ENCODE results near the gene PLD3. TPM values are rescaled to one million over a fixed set of nuclear protein-coding genes. Genes with fewer than 3 reads are reported as not detected.

The PLD3 gene
- 227 TPM for total RNA-seq (ENCODE audit: unreplicated experiment)
- long read RNA-seq, transcript PLD3-207 (13 exons, 2,140 nt) = major isoform, 18 of 247 reads
- long read RNA-seq, transcript PLD3-213 (3 exons, 750 nt) = minor isoform, 5 of 247 reads
- long read RNA-seq, partial matches to known transcripts = 151 of 247 reads
- long read RNA-seq, other reads (novel, unspliced or antisense) = 70 of 247 reads

GRCh38 chr19:40348125-40348913 lies at the start of gene PLD3, which contains the start of gene C19orf47:
Gene PLD3 (plus strand): TSS chr19:40348695. CDS start chr19:40366484, 17,789 bp downstream.
Gene C19orf47 (minus strand): TSS chr19:40348397. CDS start chr19:40341857, 6,540 bp downstream.
- H3K9me3 Mint-ChIP-seq (ENCODE audit: unreplicated experiment) = no peaks in the 10 kb centered on the region
- DNase-seq (ENCODE audit: low spot score) = peak; percentile 98
- peaks cover 11% of the 10 kb centered on the region for H3K4me1 Mint-ChIP-seq (ENCODE audit: unreplicated experiment)
- no peak for TF ChIP-seq CTCF (IDR thresholded peaks at IDR 0.05; ENCODE audit: unreplicated experiment)
- peak within 1 kb of the TSS; percentile 84 for H3K27ac Mint-ChIP-seq (ENCODE audit: unreplicated experiment)
- peak within 1 kb of the TSS; percentile 97 for H3K4me3 Mint-ChIP-seq (ENCODE audit: unreplicated experiment)
- H3K27me3 Mint-ChIP-seq (ENCODE audit: unreplicated experiment) = peaks cover 8% of the 10 kb centered on the region
- H3K36me3 Mint-ChIP-seq (ENCODE audit: low read depth, unreplicated experiment) = peaks cover 7% of the 10 kb centered on the region

GRCh38 chr19:40300668-40301067 lies 47.8 kb upstream of the PLD3 start:
- no peak overlapping the region for H3K27ac Mint-ChIP-seq (ENCODE audit: unreplicated experiment)
- no peaks in the 10 kb centered on the region for H3K36me3 Mint-ChIP-seq (ENCODE audit: low read depth, unreplicated experiment)
- peaks cover 8% of the 10 kb centered on the region for H3K4me1 Mint-ChIP-seq (ENCODE audit: unreplicated experiment)
- peaks cover 2% of the 10 kb centered on the region for H3K27me3 Mint-ChIP-seq (ENCODE audit: unreplicated experiment)
- TF ChIP-seq CTCF (IDR thresholded peaks at IDR 0.05; ENCODE audit: unreplicated experiment) = no peak
- no peaks in the 10 kb centered on the region for H3K9me3 Mint-ChIP-seq (ENCODE audit: unreplicated experiment)
- DNase-seq (ENCODE audit: low spot score) = no peak
- H3K4me3 Mint-ChIP-seq (ENCODE audit: unreplicated experiment) = no peak overlapping the region

GRCh38 chr19:40302224-40303011 lies 46.1 kb upstream of the PLD3 start:
- TF ChIP-seq CTCF (IDR thresholded peaks at IDR 0.05; ENCODE audit: unreplicated experiment) = no peak
- Mint-ChIP-seq H3K27ac (ENCODE audit: unreplicated experiment) (peak overlapping the region; percentile 78), H3K27me3 (ENCODE audit: unreplicated experiment) (no peaks in the 10 kb centered on the region), H3K4me3 (ENCODE audit: unreplicated experiment) (no peak overlapping the region), H3K36me3 (ENCODE audit: low read depth, unreplicated experiment) (no peaks in the 10 kb centered on the region), H3K9me3 (ENCODE audit: unreplicated experiment) (no peaks in the 10 kb centered on the region), H3K4me1 (ENCODE audit: unreplicated experiment) (peaks cover 8% of the 10 kb centered on the region)
- no peak for DNase-seq (ENCODE audit: low spot score)

- no peak overlapping the region for H3K27ac Mint-ChIP-seq (ENCODE audit: unreplicated experiment)
- H3K36me3 Mint-ChIP-seq (ENCODE audit: low read depth, unreplicated experiment) = no peaks in the 10 kb centered on the region
- H3K27me3 Mint-ChIP-seq (ENCODE audit: unreplicated experiment) = no peaks in the 10 kb centered on the region
- no peak for TF ChIP-seq CTCF (IDR thresholded peaks at IDR 0.05; ENCODE audit: unreplicated experiment)
- H3K4me1 Mint-ChIP-seq (ENCODE audit: unreplicated experiment) = peaks cover 8% of the 10 kb centered on the region
- no peak for DNase-seq (ENCODE audit: low spot score)
- H3K4me3 Mint-ChIP-seq (ENCODE audit: unreplicated experiment) = no peak overlapping the region
- no peaks in the 10 kb centered on the region for H3K9me3 Mint-ChIP-seq (ENCODE audit: unreplicated experiment)
Measured at GRCh38 chr19:40303765-40304164, 44.7 kb upstream of the PLD3 start.
